GM12891 (cell line): ENCODE data around the gene CEBPE.

ENCODE experiments used
- PAX5 ChIP-seq: IDR thresholded peaks from 2 replicates; pipeline ENCODE4 v1.6.1; 2011; ENCODE audit warnings: low read length, moderate library complexity, mild to moderate bottlenecking; ENCODE audit not compliant: insufficient read depth, severe bottlenecking
- POLR2A ChIP-seq: IDR thresholded peaks from 2 replicates; pipeline ENCODE4 v1.6.1; 2011; ENCODE audit warnings: low read depth, low read length, control low read depth
- POLR2AphosphoS5 ChIP-seq: IDR thresholded peaks from 2 replicates; pipeline ENCODE4 v1.6.1; 2011; ENCODE audit warnings: low read depth, low read length, control low read depth

DNA sequence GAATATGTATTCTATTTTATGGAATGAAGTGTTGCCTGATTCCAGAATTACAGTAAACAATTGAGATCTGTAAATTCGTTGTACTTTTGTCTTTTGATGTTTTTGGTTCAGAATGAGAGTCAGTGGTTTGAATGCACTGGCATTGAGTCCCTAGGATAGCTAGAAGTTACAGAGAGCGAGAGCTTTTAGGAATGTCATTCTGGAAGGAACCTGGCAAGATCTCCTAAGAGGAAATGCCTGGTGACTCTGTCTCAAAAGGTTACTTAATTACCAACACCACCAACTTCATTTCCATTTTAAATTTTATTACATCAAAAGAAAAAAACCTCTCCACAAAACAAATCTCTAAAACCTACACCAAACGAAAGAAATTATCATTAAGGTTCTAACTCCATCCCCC lies 6.0 kb upstream of the CEBPE start:
- TF ChIP-seq POLR2AphosphoS5 (no peak), POLR2A (no peak), PAX5 (no peak)
